Measurements from ENCODE around the gene JAK3. TPM values are rescaled to one million over a fixed set of nuclear protein-coding genes. Genes with fewer than 3 reads are reported as not detected.

The JAK3 gene
- total and polyA plus RNA-seq, 4 donors, result 0.87 to 7.1 (median 3.0) TPM

DNA sequence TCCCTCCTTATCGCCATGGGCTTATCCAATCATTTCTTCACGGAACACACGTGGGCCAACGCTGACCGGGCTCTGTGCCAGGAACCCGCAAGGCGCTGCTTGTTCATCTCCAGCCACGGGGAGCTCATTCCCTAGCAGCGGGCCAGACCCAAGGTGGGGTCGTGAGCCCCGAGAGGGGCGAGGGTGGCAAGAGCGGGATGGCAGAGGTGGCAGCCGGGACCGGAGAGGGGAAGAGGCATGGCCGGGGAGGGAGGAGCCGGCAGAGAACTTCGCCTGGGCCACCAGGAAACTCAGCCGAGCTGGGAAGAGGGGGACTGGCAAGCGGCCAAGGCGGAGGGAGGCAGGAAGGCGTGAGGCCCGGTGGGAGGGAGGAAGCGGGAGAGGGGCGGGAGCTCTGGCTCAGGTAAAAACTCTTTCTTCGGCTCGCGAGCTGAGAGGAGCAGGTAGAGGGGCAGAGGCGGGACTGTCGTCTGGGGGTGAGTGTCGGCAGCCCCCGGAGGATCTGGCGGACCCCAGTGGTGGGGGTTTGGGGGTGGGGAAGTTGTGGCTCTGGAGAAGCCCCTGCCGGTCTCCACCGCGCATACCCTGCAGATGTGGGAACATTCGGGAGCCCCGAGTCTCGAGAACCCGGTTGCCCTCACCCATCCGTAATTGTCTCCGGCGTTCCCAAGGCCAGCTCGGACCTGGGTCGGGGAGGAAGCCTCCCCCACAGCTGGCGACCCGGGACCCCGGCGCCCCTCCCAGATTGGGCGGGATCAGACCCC lies 52.9 kb downstream of the JAK3 start, which contains the start of gene B3GNT3:
B3GNT3 (plus strand) TSS at position 408 of the 764 bp plus-strand sequence. CDS start 12,670 bp downstream, outside the sequence.
- TF ChIP-seq GABPA (IDR thresholded peaks at IDR 0.05 in 1 of 2, conservative IDR thresholded peaks at IDR 0.05 in 1 of 2) (no peak), RAD21 (IDR thresholded peaks at IDR 0.05) (no peak), FOXA1 (IDR thresholded peaks at IDR 0.05) (no peak), YY1 (IDR thresholded peaks at IDR 0.05) (no peak), RXRA (IDR thresholded peaks at IDR 0.05) (no peak), TAF1 (conservative IDR thresholded peaks at IDR 0.05) (no peak), HNF4A (conservative IDR thresholded peaks at IDR 0.05) (no peak), HNF4G (IDR thresholded peaks at IDR 0.05) (no peak)
- TF ChIP-seq, protein P1, sequence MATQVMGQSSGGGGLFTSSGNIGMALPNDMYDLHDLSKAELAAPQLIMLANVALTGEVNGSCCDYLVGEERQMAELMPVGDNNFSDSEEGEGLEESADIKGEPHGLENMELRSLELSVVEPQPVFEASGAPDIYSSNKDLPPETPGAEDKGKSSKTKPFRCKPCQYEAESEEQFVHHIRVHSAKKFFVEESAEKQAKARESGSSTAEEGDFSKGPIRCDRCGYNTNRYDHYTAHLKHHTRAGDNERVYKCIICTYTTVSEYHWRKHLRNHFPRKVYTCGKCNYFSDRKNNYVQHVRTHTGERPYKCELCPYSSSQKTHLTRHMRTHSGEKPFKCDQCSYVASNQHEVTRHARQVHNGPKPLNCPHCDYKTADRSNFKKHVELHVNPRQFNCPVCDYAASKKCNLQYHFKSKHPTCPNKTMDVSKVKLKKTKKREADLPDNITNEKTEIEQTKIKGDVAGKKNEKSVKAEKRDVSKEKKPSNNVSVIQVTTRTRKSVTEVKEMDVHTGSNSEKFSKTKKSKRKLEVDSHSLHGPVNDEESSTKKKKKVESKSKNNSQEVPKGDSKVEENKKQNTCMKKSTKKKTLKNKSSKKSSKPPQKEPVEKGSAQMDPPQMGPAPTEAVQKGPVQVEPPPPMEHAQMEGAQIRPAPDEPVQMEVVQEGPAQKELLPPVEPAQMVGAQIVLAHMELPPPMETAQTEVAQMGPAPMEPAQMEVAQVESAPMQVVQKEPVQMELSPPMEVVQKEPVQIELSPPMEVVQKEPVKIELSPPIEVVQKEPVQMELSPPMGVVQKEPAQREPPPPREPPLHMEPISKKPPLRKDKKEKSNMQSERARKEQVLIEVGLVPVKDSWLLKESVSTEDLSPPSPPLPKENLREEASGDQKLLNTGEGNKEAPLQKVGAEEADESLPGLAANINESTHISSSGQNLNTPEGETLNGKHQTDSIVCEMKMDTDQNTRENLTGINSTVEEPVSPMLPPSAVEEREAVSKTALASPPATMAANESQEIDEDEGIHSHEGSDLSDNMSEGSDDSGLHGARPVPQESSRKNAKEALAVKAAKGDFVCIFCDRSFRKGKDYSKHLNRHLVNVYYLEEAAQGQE (IDR thresholded peaks at IDR 0.05), result no peak
- TF ChIP-seq, protein P2, sequence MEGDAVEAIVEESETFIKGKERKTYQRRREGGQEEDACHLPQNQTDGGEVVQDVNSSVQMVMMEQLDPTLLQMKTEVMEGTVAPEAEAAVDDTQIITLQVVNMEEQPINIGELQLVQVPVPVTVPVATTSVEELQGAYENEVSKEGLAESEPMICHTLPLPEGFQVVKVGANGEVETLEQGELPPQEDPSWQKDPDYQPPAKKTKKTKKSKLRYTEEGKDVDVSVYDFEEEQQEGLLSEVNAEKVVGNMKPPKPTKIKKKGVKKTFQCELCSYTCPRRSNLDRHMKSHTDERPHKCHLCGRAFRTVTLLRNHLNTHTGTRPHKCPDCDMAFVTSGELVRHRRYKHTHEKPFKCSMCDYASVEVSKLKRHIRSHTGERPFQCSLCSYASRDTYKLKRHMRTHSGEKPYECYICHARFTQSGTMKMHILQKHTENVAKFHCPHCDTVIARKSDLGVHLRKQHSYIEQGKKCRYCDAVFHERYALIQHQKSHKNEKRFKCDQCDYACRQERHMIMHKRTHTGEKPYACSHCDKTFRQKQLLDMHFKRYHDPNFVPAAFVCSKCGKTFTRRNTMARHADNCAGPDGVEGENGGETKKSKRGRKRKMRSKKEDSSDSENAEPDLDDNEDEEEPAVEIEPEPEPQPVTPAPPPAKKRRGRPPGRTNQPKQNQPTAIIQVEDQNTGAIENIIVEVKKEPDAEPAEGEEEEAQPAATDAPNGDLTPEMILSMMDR (IDR thresholded peaks at IDR 0.05; ENCODE audit: low read depth, low read length, missing input control), result no peak
- TF ChIP-seq, protein P3, sequence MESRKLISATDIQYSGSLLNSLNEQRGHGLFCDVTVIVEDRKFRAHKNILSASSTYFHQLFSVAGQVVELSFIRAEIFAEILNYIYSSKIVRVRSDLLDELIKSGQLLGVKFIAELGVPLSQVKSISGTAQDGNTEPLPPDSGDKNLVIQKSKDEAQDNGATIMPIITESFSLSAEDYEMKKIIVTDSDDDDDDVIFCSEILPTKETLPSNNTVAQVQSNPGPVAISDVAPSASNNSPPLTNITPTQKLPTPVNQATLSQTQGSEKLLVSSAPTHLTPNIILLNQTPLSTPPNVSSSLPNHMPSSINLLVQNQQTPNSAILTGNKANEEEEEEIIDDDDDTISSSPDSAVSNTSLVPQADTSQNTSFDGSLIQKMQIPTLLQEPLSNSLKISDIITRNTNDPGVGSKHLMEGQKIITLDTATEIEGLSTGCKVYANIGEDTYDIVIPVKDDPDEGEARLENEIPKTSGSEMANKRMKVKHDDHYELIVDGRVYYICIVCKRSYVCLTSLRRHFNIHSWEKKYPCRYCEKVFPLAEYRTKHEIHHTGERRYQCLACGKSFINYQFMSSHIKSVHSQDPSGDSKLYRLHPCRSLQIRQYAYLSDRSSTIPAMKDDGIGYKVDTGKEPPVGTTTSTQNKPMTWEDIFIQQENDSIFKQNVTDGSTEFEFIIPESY (IDR thresholded peaks at IDR 0.05), result no peak
- TF ChIP-seq, protein P4, sequence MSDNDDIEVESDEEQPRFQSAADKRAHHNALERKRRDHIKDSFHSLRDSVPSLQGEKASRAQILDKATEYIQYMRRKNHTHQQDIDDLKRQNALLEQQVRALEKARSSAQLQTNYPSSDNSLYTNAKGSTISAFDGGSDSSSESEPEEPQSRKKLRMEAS (IDR thresholded peaks at IDR 0.05), result no peak
- TF ChIP-seq, protein P5, sequence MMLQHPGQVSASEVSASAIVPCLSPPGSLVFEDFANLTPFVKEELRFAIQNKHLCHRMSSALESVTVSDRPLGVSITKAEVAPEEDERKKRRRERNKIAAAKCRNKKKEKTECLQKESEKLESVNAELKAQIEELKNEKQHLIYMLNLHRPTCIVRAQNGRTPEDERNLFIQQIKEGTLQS (IDR thresholded peaks at IDR 0.05), result no peak
- no peaks in the 10 kb centered on the region for H3K9me3 ChIP-seq (ENCODE audit: control insufficient read depth in 4 of 4, low read length in 3 of 4)
- no peak within 1 kb of the TSS for H3K9ac ChIP-seq (ENCODE audit: low read depth in 1 of 2, low read length in 2 of 2)
- H3K4me3 ChIP-seq (ENCODE audit: low read depth in 1 of 3, low read length in 3 of 3), result peak within 1 kb of the TSS in 1 of 3 donors; percentile 13
- peaks cover 0 to 15% (median 3%) of the 10 kb centered on the region in 4 donors for H3K27me3 ChIP-seq (ENCODE audit: control insufficient read depth in 4 of 4, insufficient read depth in 4 of 4, low read length in 3 of 4)
- no peaks in the 10 kb centered on the region for H3K36me3 ChIP-seq (ENCODE audit: control insufficient read depth in 4 of 4, insufficient read depth in 3 of 4, low read depth in 1 of 4, low read length in 3 of 4)
- no peak for DNase-seq (ENCODE audit: low spot score)
- 5% methylated on average over 50 of the region's 50 CpGs for WGBS
- H3K4me1 ChIP-seq (ENCODE audit: control insufficient read depth in 4 of 4, insufficient read depth in 4 of 4, low read length in 3 of 4), result peaks cover 0 to 13% (median 1%) of the 10 kb centered on the region in 4 donors
- no peak within 1 kb of the TSS for H3K27ac ChIP-seq (ENCODE audit: low read depth in 1 of 2, low read length in 2 of 2)

DNA sequence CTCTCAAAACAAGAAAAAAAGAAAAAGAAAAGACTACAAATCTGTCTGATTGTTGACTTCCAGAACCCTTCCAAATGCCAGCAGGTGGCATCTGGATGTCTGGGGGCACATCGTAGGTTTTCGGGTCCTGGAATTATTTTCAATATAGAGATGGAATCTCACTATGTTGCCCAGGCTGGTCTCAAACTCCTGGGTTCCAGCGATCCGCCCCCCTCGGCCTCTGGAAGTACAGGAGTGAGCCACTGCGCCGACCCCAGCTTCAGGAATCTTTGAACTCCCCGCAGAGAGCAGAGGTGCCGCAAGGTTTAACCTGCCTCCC lies 53.4 kb downstream of the JAK3 start:
- DNase-seq (ENCODE audit: low spot score), result no peak
- Histone ChIP-seq H3K27me3 (ENCODE audit: control insufficient read depth in 4 of 4, insufficient read depth in 4 of 4, low read length in 3 of 4) (peaks cover 0 to 15% (median 3%) of the 10 kb centered on the region in 4 donors), H3K9me3 (ENCODE audit: control insufficient read depth in 4 of 4, low read length in 3 of 4) (no peaks in the 10 kb centered on the region), H3K27ac (ENCODE audit: low read depth in 1 of 2, low read length in 2 of 2) (no peak overlapping the region), H3K36me3 (ENCODE audit: control insufficient read depth in 4 of 4, insufficient read depth in 3 of 4, low read depth in 1 of 4, low read length in 3 of 4) (no peaks in the 10 kb centered on the region), H3K4me3 (ENCODE audit: low read depth in 1 of 3, low read length in 3 of 3) (peak overlapping the region in 1 of 3 donors; percentile 13), H3K4me1 (ENCODE audit: control insufficient read depth in 4 of 4, insufficient read depth in 4 of 4, low read length in 3 of 4) (peaks cover 0 to 13% (median 1%) of the 10 kb centered on the region in 4 donors), H3K9ac (ENCODE audit: low read depth in 1 of 2, low read length in 2 of 2) (no peak overlapping the region)
- 37% methylated on average over 9 of the region's 9 CpGs for WGBS
- TF ChIP-seq, protein P2 (IDR thresholded peaks at IDR 0.05; ENCODE audit: low read depth, low read length, missing input control), result no peak
- TF ChIP-seq, protein P3 (IDR thresholded peaks at IDR 0.05), result no peak
- TF ChIP-seq RXRA (IDR thresholded peaks at IDR 0.05) (no peak), YY1 (IDR thresholded peaks at IDR 0.05) (no peak), FOXA2 (IDR thresholded peaks at IDR 0.05) (no peak)
